NT2/D1 (cell line): Measurements from ENCODE around the gene EEFSEC.
A peak's percentile ranks its signal among the peaks of the same experiment; 100 is the strongest.

Experiments
- DNase-seq: peaks from one replicate; pipeline ENCODE4 v3.0.0-alpha.2; 2011; ENCODE audit warnings: low read depth, low spot score
- H3K27me3 ChIP-seq: 2 replicates; pipeline ENCODE4 v1.6.0; 2011; ENCODE audit warnings: mild to moderate bottlenecking; ENCODE audit not compliant: insufficient read length, insufficient read depth
- H3K36me3 ChIP-seq: 2 replicates; pipeline ENCODE4 v1.6.1; 2011; ENCODE audit warnings: mild to moderate bottlenecking, low read length, mixed read lengths; ENCODE audit not compliant: insufficient read depth, insufficient read length
- H3K4me1 ChIP-seq: 2 replicates; pipeline ENCODE4 v1.5.1; 2011; ENCODE audit not compliant: insufficient read depth, insufficient read length
- H3K4me3 ChIP-seq: 2 replicates; pipeline ENCODE4 v1.5.1; 2011; ENCODE audit warnings: low read depth; ENCODE audit not compliant: insufficient read length
- H3K9ac ChIP-seq: 2 replicates; pipeline ENCODE4 v1.6.0; 2011; ENCODE audit warnings: low read depth; ENCODE audit not compliant: insufficient read length
- H3K9me3 ChIP-seq: 2 replicates; pipeline ENCODE4 v1.5.1; 2011; ENCODE audit warnings: mild to moderate bottlenecking, low read length; ENCODE audit not compliant: insufficient read depth
- SUZ12 ChIP-seq: IDR thresholded peaks from 2 replicates; pipeline ENCODE4 v1.6.1; 2011; ENCODE audit not compliant: insufficient read length, insufficient read depth; ENCODE audit errors: extremely low read depth
- YY1 ChIP-seq: IDR thresholded peaks from 2 replicates; pipeline ENCODE4 v1.6.1; 2011; ENCODE audit not compliant: insufficient read length, insufficient read depth
- ZNF274 ChIP-seq: IDR thresholded peaks from 2 replicates; pipeline ENCODE4 v1.6.1; 2011; ENCODE audit warnings: mild to moderate bottlenecking, low read depth, low read length

Gene EEFSEC

GRCh38 chr3:128221328-128221727, 68.0 kb downstream of the EEFSEC start:
- Histone ChIP-seq H3K4me1 (peaks cover under 1% of the 10 kb centered on the region), H3K9ac (no peak overlapping the region), H3K4me3 (no peak overlapping the region), H3K9me3 (peaks cover 31% of the 10 kb centered on the region), H3K36me3 (peaks cover 7% of the 10 kb centered on the region), H3K27me3 (no peaks in the 10 kb centered on the region)
- no peak for DNase-seq
- no peak for TF ChIP-seq ZNF274
- TF ChIP-seq SUZ12 = no peak
- TF ChIP-seq YY1 = no peak

- DNase-seq = no peak
- H3K36me3 ChIP-seq = peaks cover 7% of the 10 kb centered on the region
- TF ChIP-seq SUZ12 (no peak), YY1 (no peak), ZNF274 (no peak)
Observed at GRCh38 chr3:128222796-128223385, 69.6 kb downstream of the EEFSEC start.

GRCh38 chr3:128226186-128226725, 73.0 kb downstream of the EEFSEC start:
- Histone ChIP-seq H3K27me3 (no peaks in the 10 kb centered on the region), H3K9me3 (peaks cover 29% of the 10 kb centered on the region), H3K4me1 (peaks cover 9% of the 10 kb centered on the region), H3K9ac (no peak overlapping the region), H3K36me3 (no peaks in the 10 kb centered on the region), H3K4me3 (no peak overlapping the region)
- TF ChIP-seq SUZ12 = no peak
- TF ChIP-seq ZNF274 = no peak
- TF ChIP-seq YY1 = no peak
- no peak for DNase-seq

More at GRCh38 chr3:128222796-128223385, 69.6 kb downstream of the EEFSEC start:
- H3K27me3 ChIP-seq = no peaks in the 10 kb centered on the region
- H3K4me3 ChIP-seq = no peak overlapping the region
- peaks cover 9% of the 10 kb centered on the region for H3K4me1 ChIP-seq
- H3K9me3 ChIP-seq = peaks cover 31% of the 10 kb centered on the region
- no peak overlapping the region for H3K9ac ChIP-seq

- Histone ChIP-seq H3K4me1 (peaks cover 14% of the 10 kb centered on the region), H3K27me3 (no peaks in the 10 kb centered on the region), H3K36me3 (no peaks in the 10 kb centered on the region), H3K9me3 (peaks cover 23% of the 10 kb centered on the region), H3K4me3 (no peak overlapping the region), H3K9ac (no peak overlapping the region)
- no peak for TF ChIP-seq YY1
- TF ChIP-seq SUZ12 = no peak
- TF ChIP-seq ZNF274 = no peak
- peak; percentile 38 for DNase-seq
Observed at GRCh38 chr3:128226795-128227395, 73.6 kb downstream of the EEFSEC start.

- peaks cover 17% of the 10 kb centered on the region for H3K9me3 ChIP-seq
- H3K4me1 ChIP-seq = peaks cover 14% of the 10 kb centered on the region
- no peaks in the 10 kb centered on the region for H3K27me3 ChIP-seq
- H3K4me3 ChIP-seq = no peak overlapping the region
- DNase-seq = no peak
- no peak overlapping the region for H3K9ac ChIP-seq
- TF ChIP-seq YY1 = no peak
- TF ChIP-seq ZNF274 = no peak
- TF ChIP-seq SUZ12 = no peak
- H3K36me3 ChIP-seq = no peaks in the 10 kb centered on the region
Observed at GRCh38 chr3:128227507-128227906, 74.2 kb downstream of the EEFSEC start.

- Histone ChIP-seq H3K9me3 (peaks cover 7% of the 10 kb centered on the region), H3K4me3 (no peak overlapping the region), H3K9ac (no peak overlapping the region), H3K27me3 (no peaks in the 10 kb centered on the region), H3K36me3 (no peaks in the 10 kb centered on the region), H3K4me1 (peaks cover 14% of the 10 kb centered on the region)
- TF ChIP-seq YY1 (no peak), ZNF274 (no peak), SUZ12 (no peak)
- DNase-seq = no peak
Observed at GRCh38 chr3:128228366-128228910, 75.2 kb downstream of the EEFSEC start.

- H3K4me3 ChIP-seq = no peak overlapping the region
- H3K4me1 ChIP-seq = peaks cover 14% of the 10 kb centered on the region
- no peaks in the 10 kb centered on the region for H3K36me3 ChIP-seq
- no peak for TF ChIP-seq SUZ12
- no peak for TF ChIP-seq ZNF274
- TF ChIP-seq YY1 = no peak
- no peak overlapping the region for H3K9ac ChIP-seq
- H3K9me3 ChIP-seq = no peaks in the 10 kb centered on the region
- no peaks in the 10 kb centered on the region for H3K27me3 ChIP-seq
- no peak for DNase-seq
Observed at GRCh38 chr3:128229106-128229857, 76.0 kb downstream of the EEFSEC start.
